ENCODE data around the gene SMC3. TPM values are rescaled to one million over a fixed set of nuclear protein-coding genes. Genes with fewer than 3 reads are reported as not detected.

The SMC3 gene
- total RNA-seq, 2 donors from 2014 or later, result 66.0 to 75.9 TPM

GRCh38 chr10:110560012-110560411 lies 7.5 kb upstream of the SMC3 start:
- H3K27me3 ChIP-seq (ENCODE audit: control insufficient read depth, insufficient read depth, low read length, poor library complexity, severe bottlenecking), result no peaks in the 10 kb centered on the region
- H3K9me3 ChIP-seq (ENCODE audit: control insufficient read depth, low read length), result peaks cover 3% of the 10 kb centered on the region
- 100% methylated on average over 7 of the region's 8 CpGs; no CpG with 5 or more reads in 1 of the 2 experiments for WGBS, 2 experiments (ENCODE audit: insufficient coverage in 1 of 2, insufficient read length in 1 of 2)
- no peak for TF ChIP-seq CTCF (conservative IDR thresholded peaks at IDR 0.05)
- Mint-ChIP-seq H3K27me3 (ENCODE audit: insufficient read depth) (no peaks in the 10 kb centered on the region), H3K36me3 (ENCODE audit: low read depth) (no peaks in the 10 kb centered on the region), H3K9me3 (no peaks in the 10 kb centered on the region), H3K4me1 (peaks cover 7% of the 10 kb centered on the region), H3K4me3 (no peak overlapping the region), H3K27ac (no peak overlapping the region)
- no peak for DNase-seq
- H3K4me3 ChIP-seq (ENCODE audit: low read length), result no peak overlapping the region
- no peak overlapping the region for H3K9ac ChIP-seq (ENCODE audit: extremely low read depth, low read length, poor library complexity, severe bottlenecking)
- no peak overlapping the region for H3K27ac ChIP-seq (ENCODE audit: low read depth, low read length)
- H3K4me1 ChIP-seq (ENCODE audit: control insufficient read depth, insufficient read depth, low read length), result peaks cover 7% of the 10 kb centered on the region
- no peaks in the 10 kb centered on the region for H3K36me3 ChIP-seq (ENCODE audit: control insufficient read depth, insufficient read depth, low read length)

GRCh38 chr10:110561292-110561691 lies 6.2 kb upstream of the SMC3 start:
- Histone ChIP-seq H3K36me3 (ENCODE audit: control insufficient read depth, insufficient read depth, low read length) (no peaks in the 10 kb centered on the region), H3K4me3 (ENCODE audit: low read length) (no peak overlapping the region), H3K27me3 (ENCODE audit: control insufficient read depth, insufficient read depth, low read length, poor library complexity, severe bottlenecking) (no peaks in the 10 kb centered on the region), H3K9me3 (ENCODE audit: control insufficient read depth, low read length) (peaks cover 3% of the 10 kb centered on the region), H3K4me1 (ENCODE audit: control insufficient read depth, insufficient read depth, low read length) (peaks cover 7% of the 10 kb centered on the region), H3K27ac (ENCODE audit: low read depth, low read length) (no peak overlapping the region), H3K9ac (ENCODE audit: extremely low read depth, low read length, poor library complexity, severe bottlenecking) (no peak overlapping the region)
- Mint-ChIP-seq H3K27ac (no peak overlapping the region), H3K27me3 (ENCODE audit: insufficient read depth) (no peaks in the 10 kb centered on the region), H3K9me3 (no peaks in the 10 kb centered on the region), H3K36me3 (ENCODE audit: low read depth) (no peaks in the 10 kb centered on the region), H3K4me1 (peaks cover 7% of the 10 kb centered on the region), H3K4me3 (no peak overlapping the region)
- no peak for TF ChIP-seq CTCF (conservative IDR thresholded peaks at IDR 0.05)
- WGBS, 2 experiments (ENCODE audit: insufficient coverage in 1 of 2, insufficient read length in 1 of 2), result 92% methylated on average over 3 of the region's 3 CpGs; no CpG with 5 or more reads in 1 of the 2 experiments
- no peak for DNase-seq

- no peaks in the 10 kb centered on the region for H3K27me3 ChIP-seq (ENCODE audit: control insufficient read depth, insufficient read depth, low read length, poor library complexity, severe bottlenecking)
- peaks cover 4% of the 10 kb centered on the region for H3K4me1 ChIP-seq (ENCODE audit: control insufficient read depth, insufficient read depth, low read length)
- no peak overlapping the region for H3K4me3 ChIP-seq (ENCODE audit: low read length)
- Mint-ChIP-seq H3K9me3 (no peaks in the 10 kb centered on the region), H3K4me3 (no peak overlapping the region), H3K36me3 (ENCODE audit: low read depth) (no peaks in the 10 kb centered on the region), H3K4me1 (peaks cover 5% of the 10 kb centered on the region), H3K27ac (no peak overlapping the region), H3K27me3 (ENCODE audit: insufficient read depth) (no peaks in the 10 kb centered on the region)
- DNase-seq, result no peak
- no peak for TF ChIP-seq CTCF (conservative IDR thresholded peaks at IDR 0.05)
- 96 to 100% methylated on average over 1 to 4 of the region's 4 CpGs for WGBS, 2 experiments (ENCODE audit: insufficient coverage in 1 of 2, insufficient read length in 1 of 2)
- H3K36me3 ChIP-seq (ENCODE audit: control insufficient read depth, insufficient read depth, low read length), result no peaks in the 10 kb centered on the region
- H3K9ac ChIP-seq (ENCODE audit: extremely low read depth, low read length, poor library complexity, severe bottlenecking), result no peak overlapping the region
- peaks cover 3% of the 10 kb centered on the region for H3K9me3 ChIP-seq (ENCODE audit: control insufficient read depth, low read length)
- no peak overlapping the region for H3K27ac ChIP-seq (ENCODE audit: low read depth, low read length)
Measured at GRCh38 chr10:110562348-110562747, 5.1 kb upstream of the SMC3 start.
